Heart left ventricle (tissue), 16 donors: Measurements from ENCODE around the gene CCN5. TPM values are rescaled to one million over a fixed set of nuclear protein-coding genes. Genes with fewer than 3 reads are reported as not detected.
A peak's percentile ranks its signal among the peaks of the same experiment; 100 is the strongest.

Experiments
- ATAC-seq, 4 donors: fragments of 200-7000 bp; cut with Tn5 transposase; one replicate each; pipeline ENCODE4 v1.9.1; 2020 to 2022; ENCODE audit warnings: moderate library complexity in 4 of 4, mild to moderate bottlenecking in 3 of 4, moderate number of reproducible peaks in 1 of 4
- DNase-seq, 5 donors: peaks; one replicate each; pipeline ENCODE4 v3.0.0-alpha.2; 2020
- H3K27ac ChIP-seq, 12 donors: fragments of 200-600 bp; sonication (generic) in 4 of 12; one replicate each; pipeline versions ENCODE4 v1.5.0 to v1.8.0; 2016 to 2022; ENCODE audit warnings: mild to moderate bottlenecking in 2 of 12
- H3K27me3 ChIP-seq, 9 donors: fragments of 200-600 bp; sonication (generic) in 2 of 9; one replicate each; pipeline versions ENCODE4 v1.5.1 to v1.8.0; 2016 to 2022; ENCODE audit warnings: mild to moderate bottlenecking in 3 of 9
- H3K36me3 ChIP-seq, 9 donors: fragments of 200-600 bp; sonication (generic) in 2 of 9; one replicate each; pipeline versions ENCODE4 v1.5.0 to v1.8.0; 2018 to 2022; ENCODE audit warnings: mild to moderate bottlenecking in 2 of 9
- H3K4me1 ChIP-seq, 12 donors: fragments of 200-600 bp; sonication (generic) in 4 of 12; one replicate each; pipeline versions ENCODE4 v1.5.0 to v1.8.0; 2016 to 2022; ENCODE audit warnings: mild to moderate bottlenecking in 3 of 12
- H3K4me3 ChIP-seq, 12 donors: fragments of 200-600 bp; sonication (generic) in 4 of 12; one replicate each; pipeline versions ENCODE4 v1.5.0 to v1.8.0; 2017 to 2022; ENCODE audit warnings: mild to moderate bottlenecking in 9 of 12, moderate library complexity in 4 of 12
- H3K9me3 ChIP-seq, 12 donors: fragments of 200-600 bp; sonication (generic) in 4 of 12; one replicate each; pipeline versions ENCODE4 v1.5.0 to v1.8.0; 2016 to 2022; ENCODE audit warnings: mild to moderate bottlenecking in 1 of 12
- POLR2A ChIP-seq, 2 donors: fragments of 450-650 bp; IDR thresholded peaks; one replicate each; pipeline ENCODE4 v1.6.1; 2017; ENCODE audit warnings: antibody characterized with exemption in 2 of 2, mild to moderate bottlenecking in 2 of 2, moderate library complexity in 2 of 2
- WGBS, 4 donors: extraction: QIAGEN DNeasy Blood & Tissue Kit in 2 of 4; methylation state at CpG; one replicate each; pipeline versions ENCODE4 v1.1.5 to v1.1.7; 2013 to 2018; 5-methylcytosine and 5-hydroxymethylcytosine counted together
- intact Hi-C, 10 donors: fragments of 100-400 bp; cut with DNase I; formaldehyde crosslinking; loops; one replicate each; pipeline versions ENCODE4 v1.11.1 to v1.14.2; 2022
- polyA plus RNA-seq, 2 donors: library from polyadenylated mRNA; stranded (reverse); fragments of 200-250 nt; gene quantifications; one replicate each; pipeline ENCODE4 v1.2.3, GENCODE V29; 2013
- total RNA-seq, 9 donors: library from RNA; depleted of rRNA in 2 of 9; stranded (reverse); fragments of >200 nt in 2 of 9; fragmentation: NEBNext Ultra II Directional in 3 of 9; extraction: Animal tissue kit (Norgen Biotek cat#: 25700) in 3 of 9; gene quantifications; one replicate each; pipeline versions ENCODE4 v1.1.0 to v1.2.4, GENCODE V29; 2016 to 2023
- TF ChIP-seq, protein P1 (sequence below), 12 donors: fragments of 200-600 bp; sonication (generic) in 4 of 12; IDR thresholded peaks; one replicate each; pipeline versions ENCODE4 v1.5.0 to v1.8.0; 2018 to 2022; ENCODE audit warnings: antibody characterized with exemption in 12 of 12, mild to moderate bottlenecking in 5 of 12
- donor health status: ischemic (EF 13 %, LVEDD 7.1; RV severe dilation, severe dysfunction).
- donor health status: healthy with polysubstance abuse.
- donor health status: DM: no; HTN: yes; CAD: no.
- donor health status: DM: no; HTN: no; CAD: no.
- donor health status: ischemic (EF 25% LVEDD 6.9; RV normal size, moderate dysfunction).
- donor health status: ischemic (EF 25% LVEDD 5.7; RV mildly dilated, moderate dysfunction).
- donor health status: healthy.
- donor health status: DM: yes; HTN: yes; CAD: no.
- donor health status: ischemic (EF 35%, LVEDD 5.7; RV mildly dilated, moderate dysfunction).
- donor health status: nonischemic (EF 11% LVEDD 7.7; RV severe dilation, severe dysfunction).
- donor health status: DM: yes; HTN: yes; CAD: no.
- donor health status: PGD.
- donor health status: ischemic (EF 29% LVEDD 5.4; RV normal size, mild dysfunction).
- donor health status: nonischemic (EF 23%, LVEDD 6.1; RV moderate dilation, normal function).

Gene CCN5
- total and polyA plus RNA-seq, 11 donors = 7.3 to 92.3 (median 28.7) TPM

DNA sequence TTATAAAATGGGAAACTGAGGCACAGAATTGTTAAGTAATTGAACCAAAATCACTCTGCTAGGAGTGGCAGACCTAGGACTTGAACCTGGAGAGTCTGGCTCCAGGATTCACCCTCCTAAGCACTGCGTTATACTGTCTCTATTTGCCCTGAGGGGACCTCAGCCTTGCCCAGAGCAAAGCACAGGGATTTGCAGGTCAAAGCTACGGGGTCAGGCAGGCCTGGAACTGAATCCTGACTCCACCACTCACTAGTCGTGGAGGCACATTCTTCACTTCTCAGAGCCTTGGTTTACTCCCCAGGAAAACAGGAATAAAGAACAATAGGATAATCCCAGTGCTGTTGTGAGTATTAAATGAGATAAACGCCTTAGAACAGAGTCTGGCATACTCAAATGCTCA lies 49.9 kb downstream of the CCN5 start:
- TF ChIP-seq POLR2A (IDR thresholded peaks at IDR 0.05) = no peak
- TF ChIP-seq, protein P1, sequence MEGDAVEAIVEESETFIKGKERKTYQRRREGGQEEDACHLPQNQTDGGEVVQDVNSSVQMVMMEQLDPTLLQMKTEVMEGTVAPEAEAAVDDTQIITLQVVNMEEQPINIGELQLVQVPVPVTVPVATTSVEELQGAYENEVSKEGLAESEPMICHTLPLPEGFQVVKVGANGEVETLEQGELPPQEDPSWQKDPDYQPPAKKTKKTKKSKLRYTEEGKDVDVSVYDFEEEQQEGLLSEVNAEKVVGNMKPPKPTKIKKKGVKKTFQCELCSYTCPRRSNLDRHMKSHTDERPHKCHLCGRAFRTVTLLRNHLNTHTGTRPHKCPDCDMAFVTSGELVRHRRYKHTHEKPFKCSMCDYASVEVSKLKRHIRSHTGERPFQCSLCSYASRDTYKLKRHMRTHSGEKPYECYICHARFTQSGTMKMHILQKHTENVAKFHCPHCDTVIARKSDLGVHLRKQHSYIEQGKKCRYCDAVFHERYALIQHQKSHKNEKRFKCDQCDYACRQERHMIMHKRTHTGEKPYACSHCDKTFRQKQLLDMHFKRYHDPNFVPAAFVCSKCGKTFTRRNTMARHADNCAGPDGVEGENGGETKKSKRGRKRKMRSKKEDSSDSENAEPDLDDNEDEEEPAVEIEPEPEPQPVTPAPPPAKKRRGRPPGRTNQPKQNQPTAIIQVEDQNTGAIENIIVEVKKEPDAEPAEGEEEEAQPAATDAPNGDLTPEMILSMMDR (IDR thresholded peaks at IDR 0.05) = no peak
- no peaks in the 10 kb centered on the region for H3K36me3 ChIP-seq
- H3K4me1 ChIP-seq = peaks cover 0 to 22% (median 8%) of the 10 kb centered on the region in 12 donors
- WGBS, 4 donors = 65 to 71% (median 68%) methylated on average over 4 of the region's 4 CpGs
- ATAC-seq (no peak), DNase-seq (no peak)
- H3K4me3 ChIP-seq = no peak overlapping the region
- H3K9me3 ChIP-seq = no peaks in the 10 kb centered on the region
- H3K27me3 ChIP-seq = peaks cover 0 to 11% (median 0%) of the 10 kb centered on the region in 9 donors
- intact Hi-C loops = no loop called here
- H3K27ac ChIP-seq = no peak overlapping the region

DNA sequence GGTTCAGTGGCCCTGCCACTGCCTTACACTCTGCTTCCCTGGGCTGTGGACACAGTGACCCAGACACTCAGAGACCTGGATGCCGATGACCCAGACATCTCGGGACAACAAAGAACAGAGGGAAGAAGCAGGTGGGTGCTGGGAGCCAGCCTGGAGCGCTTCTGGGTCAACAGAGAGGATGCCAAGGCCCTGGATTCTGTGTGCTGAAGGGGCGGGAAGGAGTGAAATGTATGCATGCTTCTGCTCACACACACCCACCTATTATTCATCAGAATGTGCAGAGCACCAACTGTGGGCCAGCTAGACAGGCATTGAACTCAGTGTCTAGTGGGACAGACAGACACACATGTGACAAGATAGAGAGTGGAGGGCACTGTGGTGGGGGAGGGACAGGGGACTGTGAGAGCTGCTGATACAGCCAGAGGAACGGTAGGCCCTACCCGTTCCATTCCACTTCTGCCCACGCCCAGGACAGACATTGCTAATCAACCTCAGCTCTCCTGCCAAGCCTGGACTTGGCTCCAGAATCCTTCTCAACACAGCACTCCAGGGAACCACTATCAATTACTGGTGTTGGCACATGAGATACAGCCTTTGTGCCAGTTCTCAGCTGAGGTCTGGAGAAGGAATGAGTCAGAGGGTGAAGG lies 50.7 kb downstream of the CCN5 start:
- no peak for DNase-seq
- H3K4me1 ChIP-seq = peaks cover 0 to 22% (median 8%) of the 10 kb centered on the region in 12 donors
- WGBS, 4 donors = 49 to 65% (median 59%) methylated on average over 6 to 7 of the region's 7 CpGs
- H3K36me3 ChIP-seq = no peaks in the 10 kb centered on the region
- H3K9me3 ChIP-seq = no peaks in the 10 kb centered on the region
- peaks cover 0 to 11% (median 0%) of the 10 kb centered on the region in 9 donors for H3K27me3 ChIP-seq
- ATAC-seq = peak in 2 of 4 donors; percentile 37 to 49
- intact Hi-C loops = no loop called here
- TF ChIP-seq, protein P1 (IDR thresholded peaks at IDR 0.05) = no peak
- TF ChIP-seq POLR2A (IDR thresholded peaks at IDR 0.05) = no peak
- no peak overlapping the region for H3K4me3 ChIP-seq
- no peak overlapping the region for H3K27ac ChIP-seq

DNA sequence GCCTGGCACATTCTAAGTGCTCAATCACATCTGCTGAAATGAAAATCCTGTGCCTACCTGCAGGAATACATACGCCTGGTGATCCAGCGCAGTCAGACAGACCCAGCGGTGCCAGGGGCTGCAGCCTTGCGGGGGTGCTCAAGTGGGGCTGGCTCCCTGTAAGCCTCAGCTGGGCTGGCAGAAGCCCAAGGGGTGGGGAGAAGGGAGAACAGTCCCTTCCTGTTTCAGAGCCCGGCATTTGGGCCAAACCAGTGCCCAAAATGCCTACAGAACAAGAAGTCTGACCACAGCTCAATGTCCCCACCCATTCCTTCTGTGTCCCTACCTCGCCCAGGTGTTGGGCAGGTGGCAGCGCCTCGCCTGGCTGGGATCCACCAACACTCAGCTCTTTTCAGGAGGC lies 53.1 kb downstream of the CCN5 start:
- Histone ChIP-seq H3K4me3 (no peak overlapping the region), H3K4me1 (peaks cover 0 to 3% (median 0%) of the 10 kb centered on the region in 12 donors), H3K36me3 (no peaks in the 10 kb centered on the region), H3K27ac (no peak overlapping the region), H3K9me3 (no peaks in the 10 kb centered on the region), H3K27me3 (peaks cover 0 to 22% (median 5%) of the 10 kb centered on the region in 9 donors)
- DNase-seq (no peak), ATAC-seq (no peak)
- TF ChIP-seq, protein P1 (IDR thresholded peaks at IDR 0.05) = no peak
- TF ChIP-seq POLR2A (IDR thresholded peaks at IDR 0.05) = no peak
- WGBS, 4 donors = 75 to 84% (median 82%) methylated on average over 4 to 8 of the region's 8 CpGs
- intact Hi-C loops = loop anchor here in 1 of 10 donors (2.0 kb wide), 1 partner anchor 21 kb away; no protein-coding TSS in a partner anchor

DNA sequence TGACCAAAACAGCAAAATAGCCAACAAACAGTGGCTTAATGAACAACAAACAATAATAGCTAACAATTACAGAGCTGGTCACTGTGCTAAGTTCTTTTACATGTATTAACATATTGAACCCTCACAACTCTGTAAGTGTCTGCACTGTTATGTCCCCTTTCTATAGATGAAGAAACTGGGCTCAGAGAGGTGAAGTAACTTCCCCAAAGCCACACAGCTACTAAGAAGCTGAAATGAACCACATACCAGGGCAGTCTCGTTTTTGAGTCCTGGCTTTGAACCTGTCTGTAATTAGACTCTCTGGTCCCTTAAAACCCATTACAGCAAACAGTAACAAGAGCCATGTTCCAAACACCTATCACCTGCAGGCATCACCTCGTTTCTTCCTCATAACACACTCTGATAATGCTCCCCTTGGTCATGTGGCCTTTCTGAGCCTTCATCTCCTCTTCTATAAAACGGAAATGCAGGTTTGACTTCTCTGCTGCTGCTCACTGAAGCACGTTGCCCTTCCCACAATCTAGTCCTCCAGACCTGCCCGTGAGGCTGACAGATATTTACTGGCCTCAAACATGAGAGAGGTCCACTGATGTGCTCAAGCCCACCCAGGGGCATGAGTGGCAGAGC lies 53.8 kb downstream of the CCN5 start:
- ATAC-seq = no peak
- H3K27me3 ChIP-seq = peaks cover 0 to 23% (median 10%) of the 10 kb centered on the region in 9 donors
- intact Hi-C loops = loop anchor here in 1 of 10 donors (2.0 kb wide), 1 partner anchor 20 kb away; no protein-coding TSS in a partner anchor

More for the DNA sequence above, 53.8 kb downstream of the CCN5 start:
- DNase-seq = no peak
- no peak for TF ChIP-seq POLR2A (IDR thresholded peaks at IDR 0.05)
- TF ChIP-seq, protein P1 (IDR thresholded peaks at IDR 0.05) = no peak
- Histone ChIP-seq H3K36me3 (no peaks in the 10 kb centered on the region), H3K27ac (no peak overlapping the region), H3K4me1 (no peaks in the 10 kb centered on the region), H3K9me3 (no peaks in the 10 kb centered on the region), H3K4me3 (no peak overlapping the region)
- WGBS, 4 donors = 50 to 63% (median 58%) methylated on average over 5 of the region's 5 CpGs
